ENCODE results near the gene CENPU.
"Not testable (repeated sequence)": the region's sequence is repeated elsewhere in the genome, so short reads cannot be mapped to it uniquely, and the experiment has no call there.

Gene CENPU

DNA sequence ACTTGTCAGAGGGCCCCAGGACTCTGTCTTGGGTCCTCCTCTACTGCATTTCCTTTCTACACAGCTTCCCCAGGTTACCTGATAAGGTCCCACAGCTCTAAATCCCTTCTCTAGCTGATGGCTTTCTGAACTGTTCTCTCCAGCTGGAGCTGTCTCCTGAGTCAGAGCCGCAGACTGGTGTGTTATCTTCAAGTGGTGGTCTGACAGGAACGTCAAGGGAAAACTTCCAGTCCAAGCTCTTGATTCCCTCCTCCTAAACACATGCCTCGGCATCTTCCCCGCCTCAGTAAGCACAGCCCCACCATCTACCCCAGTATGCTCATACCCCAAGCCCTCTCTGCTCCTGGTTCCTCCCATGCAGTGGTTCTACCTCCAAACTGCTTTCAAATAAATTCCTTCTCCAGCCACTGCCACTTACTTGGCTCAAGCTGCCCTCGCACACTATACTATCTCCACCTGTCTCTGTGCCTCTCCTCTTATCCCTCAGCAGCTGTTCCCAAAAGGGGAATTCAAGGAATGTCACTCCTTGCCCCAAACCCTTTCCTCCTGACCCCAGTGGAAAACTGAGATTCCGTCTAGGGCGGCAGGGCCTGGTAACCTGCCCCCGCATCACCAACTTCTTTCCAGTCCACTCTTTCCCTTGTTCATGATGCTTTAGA lies 17.2 kb upstream of the CENPU start:
- no peak for DNase-seq

DNA sequence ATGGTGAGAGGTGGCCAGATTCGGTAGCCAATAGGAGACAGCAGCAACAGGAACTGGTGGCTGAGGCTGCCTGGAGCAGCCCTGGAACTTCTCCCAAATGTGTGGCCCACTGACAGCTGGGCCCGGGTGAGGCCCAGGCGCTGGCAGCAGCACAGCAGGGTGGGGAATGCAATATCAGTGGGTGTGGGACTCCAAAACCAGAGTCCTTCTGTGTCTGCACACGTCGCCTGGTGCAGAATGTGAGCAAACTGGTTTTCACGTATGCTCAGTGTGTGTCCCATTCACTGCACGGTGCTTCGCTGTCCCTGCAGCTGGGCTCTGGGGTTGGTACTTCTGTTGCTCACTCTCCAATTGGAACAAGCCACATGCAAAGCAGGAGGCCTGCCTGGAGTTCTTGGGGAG lies 14.4 kb upstream of the CENPU start:
- no peak for DNase-seq

DNA sequence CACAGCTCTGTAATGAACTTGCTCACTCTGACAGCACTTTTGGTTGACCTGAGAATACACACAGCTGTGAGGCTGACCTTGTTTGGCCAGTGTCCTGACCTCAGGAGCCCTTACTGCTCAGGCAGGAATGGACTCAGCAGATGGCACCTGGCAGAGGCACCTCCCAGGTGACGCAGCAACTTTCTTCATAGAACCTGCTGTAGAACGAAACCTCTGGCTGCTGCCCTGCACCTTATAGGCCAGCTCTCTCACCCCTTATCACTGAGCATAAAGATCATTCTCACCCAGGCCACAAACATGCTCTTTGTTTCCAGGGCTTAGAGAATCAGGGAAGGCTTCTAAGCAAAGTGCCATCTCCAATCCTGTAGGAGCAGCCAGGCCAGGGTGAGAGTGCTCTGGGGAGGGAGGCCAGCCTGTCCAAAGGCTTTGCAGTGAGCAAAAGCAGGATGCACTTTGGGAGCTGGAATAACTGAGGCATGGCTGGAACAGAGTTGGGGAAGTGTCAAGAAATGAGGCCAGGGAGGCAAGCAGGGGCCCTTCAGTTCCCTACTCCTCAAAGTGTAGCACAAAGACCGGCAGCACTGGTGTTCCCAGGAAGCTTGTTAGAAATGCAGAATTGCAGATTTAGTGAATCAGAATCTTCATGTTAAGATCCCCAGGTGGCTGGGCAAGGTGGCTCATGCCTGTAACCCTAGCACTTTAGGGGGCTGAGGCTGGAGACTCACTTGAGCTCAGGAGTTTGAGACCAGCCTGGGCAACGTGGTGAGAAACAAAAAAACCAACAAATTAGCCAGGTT lies 13.3 kb upstream of the CENPU start:
- DNase-seq, result no peak

DNA sequence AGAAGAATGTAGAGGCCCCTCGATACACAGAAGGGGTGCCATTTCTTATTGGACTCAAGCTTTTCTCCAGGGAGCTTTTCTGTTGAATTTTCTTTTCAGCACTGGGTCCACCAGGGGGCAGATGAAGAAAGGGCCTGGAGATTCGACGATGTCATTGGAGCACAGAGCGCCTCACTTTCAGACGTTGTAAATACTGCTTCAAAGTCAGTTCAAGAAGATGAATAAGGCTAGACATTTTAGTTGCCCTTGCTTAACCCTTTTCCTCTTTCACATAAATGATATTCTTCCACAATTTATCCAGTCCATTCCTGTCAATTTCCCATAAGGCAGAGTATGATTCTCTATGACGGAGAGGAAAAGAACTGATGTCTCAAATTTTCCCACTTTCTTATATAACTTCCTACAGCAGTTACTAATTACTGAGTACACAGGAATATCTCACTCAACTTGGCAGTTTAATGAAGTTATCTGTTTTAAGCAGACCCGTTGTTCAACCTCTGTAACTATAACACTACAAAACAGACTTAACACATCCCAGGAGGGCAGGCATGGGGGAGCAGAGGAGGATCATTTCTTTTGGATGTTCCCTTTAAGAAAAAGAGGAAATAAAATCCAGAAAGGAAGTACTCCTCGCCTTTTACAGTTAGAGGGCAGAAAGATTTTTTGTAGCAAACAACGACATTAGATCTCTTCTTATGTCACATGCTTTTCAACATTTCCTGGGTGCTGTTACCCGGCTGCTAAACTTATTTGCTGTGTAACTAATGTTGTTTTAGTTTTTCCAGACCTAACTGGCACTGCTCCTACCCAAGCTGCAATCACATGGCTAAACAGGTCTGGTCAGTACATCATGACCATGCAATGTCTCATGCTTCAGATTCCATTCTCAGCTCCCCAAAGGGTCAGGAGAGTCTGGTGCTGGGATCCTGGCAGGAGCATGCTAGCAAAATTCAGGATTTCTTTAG lies 12.2 kb upstream of the CENPU start:
- peak; percentile 50 for DNase-seq

DNA sequence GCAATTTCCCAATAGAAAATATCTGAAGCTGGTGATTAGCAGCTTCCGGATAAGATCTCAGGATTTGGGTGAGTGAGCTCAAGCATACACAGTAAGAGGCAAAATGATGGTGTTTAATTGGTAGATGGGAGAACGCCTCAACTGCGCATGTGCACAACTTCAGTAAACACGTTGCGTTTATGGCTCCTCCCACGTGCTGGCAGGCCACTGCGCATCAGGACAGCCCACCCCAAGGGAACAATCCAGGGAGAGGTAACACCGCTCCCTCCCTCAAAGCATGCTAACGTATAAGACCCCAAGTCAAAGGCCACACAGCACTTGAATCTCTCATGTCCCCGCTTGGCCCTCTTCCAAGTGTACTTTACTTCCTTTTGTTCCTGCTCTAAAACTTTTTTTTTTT lies 10.3 kb upstream of the CENPU start:
- DNase-seq, result no peak

DNA sequence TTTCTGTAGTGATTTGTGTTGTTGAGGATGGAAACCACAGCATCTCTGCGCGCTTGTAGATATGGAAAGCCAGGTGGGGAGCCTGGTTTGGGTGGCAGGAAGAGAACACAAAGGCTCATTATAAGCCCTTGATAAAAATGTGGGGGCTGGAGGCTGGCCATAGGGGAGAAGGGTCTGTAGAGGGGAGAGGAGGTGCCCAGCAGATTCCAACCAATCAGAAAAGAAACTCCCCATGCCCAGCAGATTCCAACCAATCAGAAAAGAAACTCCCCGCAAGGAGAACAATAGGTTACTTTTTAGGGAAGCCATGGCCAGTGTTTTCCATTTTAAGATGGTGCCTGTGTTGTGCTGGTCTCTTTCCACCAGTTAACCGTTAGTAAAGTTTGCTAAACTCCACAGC lies 9.8 kb upstream of the CENPU start:
- DNase-seq, result no peak

DNA sequence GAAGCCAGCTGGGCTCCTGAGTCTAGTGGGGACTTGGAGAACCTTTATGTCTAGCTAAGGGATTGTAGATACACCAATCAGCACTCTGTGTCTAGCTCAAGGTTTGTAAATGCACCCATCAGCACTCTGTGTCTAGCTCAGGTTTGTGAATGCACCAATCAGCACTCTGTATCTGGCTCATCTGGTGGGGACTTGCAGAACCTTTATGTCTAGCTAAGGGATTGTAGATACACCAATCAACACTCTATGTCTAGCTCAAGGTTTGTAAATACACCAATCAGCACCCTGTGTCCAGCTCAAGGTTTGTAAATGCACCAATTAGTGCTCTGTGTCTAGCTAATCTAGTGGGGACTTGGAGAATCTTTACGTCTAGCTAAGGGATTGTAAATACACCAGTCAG lies 7.8 kb upstream of the CENPU start:
- not testable (repeated sequence) for DNase-seq

DNA sequence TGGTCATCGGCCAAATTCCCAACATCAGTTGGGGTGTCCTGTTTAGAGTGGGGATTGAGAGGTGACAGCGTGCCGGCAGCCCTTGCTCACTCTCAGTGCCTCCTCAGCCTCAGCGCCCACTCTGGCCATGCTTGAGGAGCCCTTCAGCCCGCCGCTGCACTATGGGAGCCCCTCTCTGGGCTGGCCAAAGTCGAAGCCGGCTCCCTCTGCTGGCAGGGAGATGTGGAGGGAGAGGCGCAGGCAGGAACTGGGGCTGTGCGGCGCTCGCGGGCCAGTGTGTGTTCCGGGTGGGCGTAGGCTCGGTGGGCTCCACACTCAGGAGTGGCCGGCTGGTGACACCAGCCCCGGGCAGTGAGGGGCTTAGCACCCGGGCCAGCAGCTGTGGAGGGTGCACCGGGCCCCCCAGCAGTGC lies 7.1 kb upstream of the CENPU start:
- DNase-seq, result no peak

DNA sequence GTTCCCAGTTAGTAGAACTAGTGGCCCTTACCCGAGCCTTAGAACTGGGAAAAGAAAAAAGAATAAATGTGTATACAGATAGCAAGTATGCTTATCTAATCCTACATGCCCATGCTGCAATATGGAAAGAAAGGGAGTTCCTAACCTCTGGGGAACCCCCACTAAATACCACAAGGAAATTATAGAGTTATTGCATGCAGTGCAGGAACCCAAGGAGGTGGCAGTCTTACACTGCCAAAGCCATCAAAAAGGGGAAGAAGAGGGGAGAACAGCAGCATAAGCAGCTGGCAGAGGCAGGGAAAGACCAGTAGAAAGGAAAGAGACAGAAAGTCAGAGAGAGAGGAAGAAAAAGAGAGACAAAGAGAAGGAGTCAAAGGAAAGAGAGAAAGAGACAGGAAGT lies 5.7 kb upstream of the CENPU start:
- not testable (repeated sequence) for DNase-seq

DNA sequence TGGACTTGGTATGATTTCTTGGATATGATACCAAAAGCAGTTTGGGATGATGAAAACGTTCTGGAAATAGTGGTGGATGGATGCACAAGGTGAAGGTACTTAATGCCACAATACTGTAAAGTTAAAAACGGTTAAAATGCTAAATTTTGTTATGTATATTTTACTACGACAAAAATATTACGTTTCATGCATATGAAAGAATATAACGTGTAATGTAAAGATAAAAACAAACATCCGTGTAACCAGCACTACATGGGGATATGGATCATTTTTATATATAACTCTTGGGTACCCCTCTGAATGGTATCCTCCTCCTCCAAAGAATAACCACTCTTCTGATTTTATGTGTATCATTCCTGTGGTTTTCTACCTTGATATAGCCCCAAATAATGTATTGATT lies 862 bp upstream of the CENPU start:
- DNase-seq, result no peak

DNA sequence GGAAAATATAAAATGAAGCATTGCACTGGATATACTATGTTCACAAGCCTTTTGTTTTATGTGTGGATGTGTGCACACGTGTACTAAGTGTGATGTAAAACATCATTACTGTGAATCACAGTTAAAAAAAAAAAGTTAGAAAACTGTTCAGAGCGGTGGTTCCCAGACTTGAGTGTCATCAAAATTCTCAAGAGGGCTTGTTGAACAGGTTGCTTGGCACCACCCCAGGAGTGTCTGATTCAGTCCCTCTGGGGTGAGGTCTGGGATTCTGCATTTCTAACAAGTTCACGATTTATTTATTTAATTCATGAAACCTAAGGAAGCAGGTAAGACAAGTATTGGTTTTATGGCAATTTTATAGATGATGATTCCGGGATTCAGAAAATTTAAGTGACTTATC lies 1.8 kb downstream of the CENPU start:
- DNase-seq, result peak; percentile 38

DNA sequence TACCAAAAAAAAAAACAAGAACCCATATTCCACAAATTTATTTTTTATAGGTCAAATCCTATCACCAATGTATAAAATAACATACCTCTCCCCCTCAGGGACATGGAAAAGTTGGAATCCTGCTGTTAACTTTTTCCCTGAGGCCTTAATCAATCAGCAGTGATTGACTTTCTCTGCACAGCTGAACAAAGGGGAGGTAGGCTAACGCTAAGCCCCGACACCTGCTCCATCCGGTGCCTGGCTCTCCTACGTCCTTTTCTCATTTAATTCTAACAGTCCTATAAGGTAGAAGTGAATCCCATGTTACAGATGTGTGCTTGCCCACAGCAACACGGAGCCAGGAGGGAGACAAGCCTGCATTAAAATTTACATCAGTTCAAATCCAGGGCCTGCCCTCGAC lies 2.8 kb downstream of the CENPU start:
- DNase-seq, result no peak

DNA sequence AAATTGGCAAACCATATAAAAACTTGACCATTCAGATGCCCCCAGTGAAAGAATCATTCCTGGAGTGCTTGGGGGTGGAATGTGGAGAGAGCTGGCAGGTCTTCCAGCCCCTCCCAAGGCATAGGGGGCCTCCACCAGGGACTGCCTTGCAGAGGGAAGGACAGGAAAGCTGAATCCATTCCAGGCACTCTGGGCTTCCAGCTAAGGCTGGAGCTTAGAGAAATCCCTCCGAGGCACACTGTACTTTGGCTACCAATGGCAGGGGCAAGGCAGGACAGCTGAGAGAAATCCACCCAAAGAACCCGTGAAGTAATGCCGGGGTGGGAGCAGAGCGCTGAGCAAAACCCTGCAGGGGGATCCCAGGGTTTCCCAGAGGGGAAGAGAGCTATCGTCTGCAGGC lies 4.0 kb downstream of the CENPU start:
- DNase-seq, result no peak

DNA sequence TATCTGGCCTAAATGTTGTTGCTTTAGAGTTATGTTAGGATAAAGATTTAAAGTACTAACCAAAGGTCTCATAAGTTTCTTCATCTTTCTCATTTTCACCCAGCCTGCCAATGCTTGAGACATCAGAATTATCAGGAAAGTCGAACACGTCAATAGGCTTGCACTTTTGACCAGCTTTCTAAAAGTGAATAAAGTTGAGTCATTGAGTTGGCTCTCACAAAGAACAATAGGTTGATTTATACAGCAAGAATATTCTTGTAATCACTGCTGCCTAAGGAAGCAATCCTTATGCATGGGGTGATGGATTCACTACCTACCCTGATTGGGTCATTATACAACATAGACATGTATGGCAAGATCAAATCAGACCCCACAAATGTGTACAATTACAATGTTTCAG lies 5.0 kb downstream of the CENPU start:
- no peak for DNase-seq

DNA sequence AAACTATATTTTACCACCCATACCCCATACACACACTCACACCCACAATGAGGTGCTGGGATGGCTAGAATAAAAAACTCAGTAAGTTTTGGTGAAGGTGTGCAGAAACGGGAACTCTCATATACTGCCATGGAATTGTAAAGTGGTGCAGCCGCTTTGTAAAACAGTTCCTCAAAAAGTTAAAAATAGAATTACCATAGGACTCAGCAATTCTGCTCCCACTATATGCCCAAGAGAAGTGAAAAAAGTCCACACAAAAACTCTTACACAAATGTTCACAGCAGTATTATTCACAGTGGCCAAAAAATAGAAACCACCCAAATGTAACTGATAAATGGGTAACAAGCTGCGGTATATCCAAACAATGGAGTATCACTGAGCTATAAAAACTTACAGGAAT lies 6.5 kb downstream of the CENPU start:
- no peak for DNase-seq

DNA sequence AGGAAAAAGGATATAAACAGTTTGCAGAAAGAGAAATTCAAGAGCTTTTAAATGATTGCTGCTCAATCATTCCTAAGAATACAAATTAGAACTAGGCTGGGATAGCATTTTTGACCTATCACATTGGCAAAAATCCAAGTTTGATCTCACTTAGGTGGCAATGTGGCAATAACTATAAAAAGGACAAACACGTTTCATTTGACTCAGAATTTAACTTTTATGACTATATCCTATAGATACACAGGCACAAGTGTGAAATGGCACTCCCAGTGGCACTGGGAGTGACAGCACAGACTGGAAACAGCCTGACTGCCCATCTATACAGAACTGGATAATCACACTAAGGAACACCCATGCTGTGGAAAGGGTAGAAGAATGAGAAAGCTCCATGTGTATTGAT lies 11.1 kb downstream of the CENPU start:
- DNase-seq, result no peak

DNA sequence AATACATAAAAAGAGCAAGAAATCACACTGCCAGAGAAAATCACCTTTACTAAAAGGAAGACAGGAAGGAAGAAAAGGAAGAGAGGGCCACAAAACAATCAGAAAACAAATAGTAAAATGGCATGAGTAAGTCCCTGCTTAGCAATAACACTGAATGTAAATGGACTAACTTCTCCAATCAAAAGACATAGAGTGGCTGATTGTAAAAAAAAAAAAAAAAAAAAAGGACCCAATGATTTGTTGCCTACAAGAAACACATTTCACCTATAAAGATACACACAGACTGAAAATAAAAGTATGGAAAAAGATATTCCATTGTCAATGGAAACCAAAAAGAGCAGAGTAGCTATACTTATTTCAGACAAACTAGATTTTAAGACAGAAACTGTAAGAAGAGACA lies 12.6 kb downstream of the CENPU start:
- DNase-seq, result no peak

DNA sequence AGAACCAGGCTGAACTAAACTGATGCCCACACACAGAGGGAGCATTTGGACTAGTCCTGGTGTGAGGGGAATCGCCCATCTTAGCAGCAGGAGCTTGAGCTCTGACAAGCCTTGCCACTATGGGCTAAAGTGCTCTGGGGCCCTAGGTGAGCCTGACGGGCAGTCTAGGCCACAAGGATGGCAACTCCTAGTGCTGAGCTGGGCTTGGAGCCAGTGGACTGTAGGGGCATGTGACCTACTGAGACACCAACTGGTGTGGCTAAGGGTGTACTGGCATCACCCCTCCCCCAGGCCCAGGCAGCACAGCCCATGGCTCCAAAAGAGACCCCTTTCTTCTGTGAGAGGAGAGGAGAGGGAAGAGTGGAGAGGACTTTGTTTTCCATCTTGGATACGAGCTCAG lies 14.5 kb downstream of the CENPU start:
- no peak for DNase-seq

DNA sequence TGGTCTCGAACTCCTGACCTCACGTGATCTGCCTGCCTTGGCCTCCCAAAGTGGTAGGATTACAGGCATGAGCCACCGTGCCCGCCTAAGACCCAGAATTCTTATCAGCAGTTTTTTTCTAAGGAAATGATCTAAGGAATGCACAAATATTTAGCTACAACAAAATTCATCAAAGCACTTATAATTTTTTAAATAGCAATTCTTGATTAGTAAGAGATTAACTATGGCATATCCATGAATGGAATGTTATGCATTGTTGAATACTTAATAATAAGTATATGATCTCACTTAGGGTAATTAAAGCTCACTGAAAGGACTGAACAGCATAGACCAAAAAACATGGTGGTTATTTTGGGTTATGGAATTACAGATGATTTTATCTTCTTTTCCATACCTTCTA lies 18.4 kb downstream of the CENPU start:
- DNase-seq, result no peak

DNA sequence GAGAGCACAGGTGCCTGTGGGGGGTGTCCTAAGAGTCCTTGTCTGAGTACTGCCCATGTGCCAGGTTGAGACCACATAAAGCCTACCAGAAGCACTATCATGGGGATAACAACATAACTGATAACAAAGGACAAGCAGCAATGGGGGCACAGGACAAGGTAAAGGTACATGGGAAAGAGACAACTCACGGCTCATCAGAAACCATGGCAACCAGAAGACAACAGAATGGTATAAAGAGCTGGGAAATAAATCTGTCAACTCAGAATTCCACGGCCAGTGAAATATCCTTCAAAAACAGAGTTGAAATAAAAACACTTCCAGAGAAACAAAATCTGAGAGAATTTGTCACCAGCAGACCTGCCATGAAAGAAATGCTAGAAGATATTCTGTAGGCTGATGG lies 20.0 kb downstream of the CENPU start:
- DNase-seq, result no peak

DNA sequence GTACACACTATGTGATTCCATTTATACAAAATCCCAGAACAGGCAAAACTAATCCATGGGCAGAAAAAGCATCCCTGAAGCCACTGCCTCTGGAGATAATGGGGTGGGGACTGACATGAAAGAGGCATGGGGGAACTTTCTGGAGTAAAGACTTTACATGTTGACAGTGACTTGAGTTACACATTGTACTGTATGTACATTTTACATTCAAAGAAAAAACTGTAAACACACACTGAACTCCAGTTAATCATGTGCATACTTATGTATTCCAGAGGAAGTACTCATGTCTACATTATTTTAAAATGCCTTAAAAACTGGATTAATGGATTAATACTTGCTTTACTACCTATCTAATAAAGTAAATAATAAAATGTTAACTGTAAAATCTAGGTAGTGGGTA lies 21.6 kb downstream of the CENPU start:
- DNase-seq, result no peak

DNA sequence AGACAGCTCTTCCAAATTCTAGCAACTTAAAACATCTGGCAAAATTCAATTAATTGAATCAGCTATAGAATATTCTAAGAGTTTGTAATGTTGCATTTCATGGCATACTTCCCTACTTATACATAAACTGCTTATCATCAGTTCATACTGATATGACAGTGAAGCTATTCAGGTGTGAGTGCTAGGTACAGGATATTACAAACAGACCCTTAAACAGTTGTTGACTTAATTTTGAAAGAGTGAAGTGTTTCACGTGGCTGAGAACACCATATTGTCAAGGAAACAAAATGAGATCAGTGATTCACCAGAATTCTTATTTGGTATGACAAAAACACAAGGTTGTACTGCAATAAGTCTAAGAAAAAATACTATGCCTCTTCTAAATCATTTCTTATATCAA lies 27.4 kb downstream of the CENPU start:
- DNase-seq, result no peak

DNA sequence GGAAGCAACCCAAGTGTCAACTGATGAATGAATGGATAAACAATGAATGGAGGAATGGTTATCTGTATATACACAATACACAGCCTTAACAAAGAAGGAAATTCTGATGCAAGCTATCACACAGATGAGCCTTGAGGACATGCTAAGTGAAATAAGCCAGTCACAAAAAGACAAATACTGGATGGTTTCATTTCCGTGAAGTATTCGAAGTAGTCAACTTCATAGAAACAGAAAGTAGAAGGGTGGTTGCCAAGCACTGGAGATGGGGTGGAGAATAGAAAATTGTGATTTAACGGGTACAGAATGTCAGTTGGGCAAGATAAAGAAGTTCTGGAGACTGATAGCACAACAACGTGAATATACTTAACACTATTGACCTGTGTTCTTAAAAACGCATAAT lies 28.2 kb downstream of the CENPU start:
- no peak for DNase-seq

DNA sequence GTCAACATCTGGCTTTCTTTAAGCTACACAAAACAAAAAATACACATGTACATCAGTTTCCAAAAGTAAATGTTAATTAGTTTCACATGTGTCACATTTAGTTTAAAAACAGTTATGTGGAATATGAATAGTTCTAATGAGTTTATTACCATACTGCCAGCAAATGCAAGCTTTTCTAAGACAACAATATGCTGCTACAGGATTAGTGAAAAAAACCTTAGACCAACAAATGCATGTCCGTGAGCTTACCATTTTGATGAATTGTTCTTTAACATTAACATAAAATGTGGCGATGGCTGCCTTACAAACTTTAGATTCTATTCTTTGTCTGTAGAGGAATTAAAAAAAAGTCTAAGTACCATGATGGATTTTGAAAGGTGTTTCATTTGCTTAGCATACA lies 31.8 kb downstream of the CENPU start:
- no peak for DNase-seq
